ENCODE results near the gene HGS. TPM values are rescaled to one million over a fixed set of nuclear protein-coding genes. Genes with fewer than 3 reads are reported as not detected.

HGS gene
- total and polyA plus RNA-seq, 2 of the 13 experiments (the other 11 are each of a cell fraction or from before 2014, with no cell fraction given): 73.3 to 78.1 TPM

DNA sequence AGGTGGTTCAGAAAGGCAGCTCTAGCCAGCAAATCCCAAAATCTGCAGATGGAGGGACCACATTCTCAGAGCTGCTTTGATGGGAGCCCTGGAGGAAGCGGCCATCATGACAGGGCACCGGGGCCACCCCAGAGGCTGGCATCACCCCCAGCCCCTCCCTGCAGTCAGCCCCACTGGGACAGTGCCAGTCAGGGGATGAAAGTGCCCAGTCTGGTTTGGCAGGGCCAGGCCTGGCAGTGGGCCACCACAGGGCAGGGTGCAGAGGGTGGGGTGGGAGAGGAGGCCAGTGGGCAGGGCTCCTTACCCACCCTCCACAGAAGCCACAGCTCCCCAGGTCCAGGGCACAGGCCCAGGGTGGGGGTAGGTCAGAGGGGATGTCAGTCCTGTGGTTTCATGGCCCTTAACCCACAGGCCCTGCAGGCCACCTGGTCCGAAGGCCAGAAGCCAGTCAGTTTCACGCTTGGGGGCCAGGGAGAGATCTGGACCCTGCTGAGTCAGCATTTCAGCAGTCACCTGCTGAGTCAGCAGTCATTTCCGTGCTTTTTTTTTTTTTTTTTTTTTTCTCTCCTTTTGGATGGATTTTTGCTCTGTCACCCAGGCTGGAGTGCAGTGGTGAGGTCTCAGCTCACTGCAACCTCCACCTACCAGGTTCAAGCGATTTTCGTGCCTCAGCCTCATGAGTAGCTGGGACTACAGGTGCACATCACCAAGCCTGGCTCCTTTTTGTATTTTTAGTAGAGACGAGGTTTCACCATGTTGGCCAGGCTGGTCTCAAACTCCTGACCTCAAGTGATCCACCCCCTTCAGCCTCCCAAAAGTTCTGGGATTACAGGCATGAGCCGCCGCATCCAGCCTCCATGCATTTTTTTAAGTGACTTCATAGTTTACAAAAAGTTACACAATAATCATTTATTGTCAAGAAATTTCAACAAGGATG, 38.6 kb downstream of the HGS start (continued):
- TF ChIP-seq MAFG (CRISPR knock-in tag; IDR thresholded peaks at IDR 0.05) (peak; percentile 98), ZNF160 (CRISPR knock-in tag; IDR thresholded peaks at IDR 0.05) (peak; percentile 48; the same call in 1 of the 2 replicates), GABPB1 (CRISPR knock-in tag; IDR thresholded peaks at IDR 0.05) (peak; percentile 11; the same call in 1 of the 2 replicates), ARNTL (CRISPR knock-in tag; IDR thresholded peaks at IDR 0.05) (no peak), SCMH1 (CRISPR knock-in tag; IDR thresholded peaks at IDR 0.05; ENCODE audit: borderline replicate concordance) (no peak), SRY (CRISPR knock-in tag; IDR thresholded peaks at IDR 0.05) (no peak), CREB1 (IDR thresholded peaks at IDR 0.05) (no peak), CREB1 (CRISPR knock-in tag; IDR thresholded peaks at IDR 0.05) (no peak), NFATC3 (CRISPR knock-in tag; IDR thresholded peaks at IDR 0.05) (0 out of 2 replicates have a peak, but pooled peaks have one; percentile 35), GPN1 (CRISPR knock-in tag; IDR thresholded peaks at IDR 0.05; ENCODE audit: borderline replicate concordance) (no peak), CEBPB (IDR thresholded peaks at IDR 0.05; ENCODE audit: borderline replicate concordance, low read depth, low read length) (0 out of 2 replicates have a peak, but pooled peaks have one; percentile 28), DNMT3B (CRISPR knock-in tag; conservative IDR thresholded peaks at IDR 0.05) (no peak), ATF7-NPFF (CRISPR knock-in tag; IDR thresholded peaks at IDR 0.05; ENCODE audit: low read depth) (peak; percentile 28; the same call in 1 of the 2 replicates), LCORL (IDR thresholded peaks at IDR 0.05) (no peak), LCORL (CRISPR knock-in tag; IDR thresholded peaks at IDR 0.05) (no peak)
- TF ChIP-seq, protein P1, sequence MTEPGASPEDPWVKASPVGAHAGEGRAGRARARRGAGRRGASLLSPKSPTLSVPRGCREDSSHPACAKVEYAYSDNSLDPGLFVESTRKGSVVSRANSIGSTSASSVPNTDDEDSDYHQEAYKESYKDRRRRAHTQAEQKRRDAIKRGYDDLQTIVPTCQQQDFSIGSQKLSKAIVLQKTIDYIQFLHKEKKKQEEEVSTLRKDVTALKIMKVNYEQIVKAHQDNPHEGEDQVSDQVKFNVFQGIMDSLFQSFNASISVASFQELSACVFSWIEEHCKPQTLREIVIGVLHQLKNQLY (CRISPR knock-in tag; IDR thresholded peaks at IDR 0.05): no peak
- TF ChIP-seq, protein P2, sequence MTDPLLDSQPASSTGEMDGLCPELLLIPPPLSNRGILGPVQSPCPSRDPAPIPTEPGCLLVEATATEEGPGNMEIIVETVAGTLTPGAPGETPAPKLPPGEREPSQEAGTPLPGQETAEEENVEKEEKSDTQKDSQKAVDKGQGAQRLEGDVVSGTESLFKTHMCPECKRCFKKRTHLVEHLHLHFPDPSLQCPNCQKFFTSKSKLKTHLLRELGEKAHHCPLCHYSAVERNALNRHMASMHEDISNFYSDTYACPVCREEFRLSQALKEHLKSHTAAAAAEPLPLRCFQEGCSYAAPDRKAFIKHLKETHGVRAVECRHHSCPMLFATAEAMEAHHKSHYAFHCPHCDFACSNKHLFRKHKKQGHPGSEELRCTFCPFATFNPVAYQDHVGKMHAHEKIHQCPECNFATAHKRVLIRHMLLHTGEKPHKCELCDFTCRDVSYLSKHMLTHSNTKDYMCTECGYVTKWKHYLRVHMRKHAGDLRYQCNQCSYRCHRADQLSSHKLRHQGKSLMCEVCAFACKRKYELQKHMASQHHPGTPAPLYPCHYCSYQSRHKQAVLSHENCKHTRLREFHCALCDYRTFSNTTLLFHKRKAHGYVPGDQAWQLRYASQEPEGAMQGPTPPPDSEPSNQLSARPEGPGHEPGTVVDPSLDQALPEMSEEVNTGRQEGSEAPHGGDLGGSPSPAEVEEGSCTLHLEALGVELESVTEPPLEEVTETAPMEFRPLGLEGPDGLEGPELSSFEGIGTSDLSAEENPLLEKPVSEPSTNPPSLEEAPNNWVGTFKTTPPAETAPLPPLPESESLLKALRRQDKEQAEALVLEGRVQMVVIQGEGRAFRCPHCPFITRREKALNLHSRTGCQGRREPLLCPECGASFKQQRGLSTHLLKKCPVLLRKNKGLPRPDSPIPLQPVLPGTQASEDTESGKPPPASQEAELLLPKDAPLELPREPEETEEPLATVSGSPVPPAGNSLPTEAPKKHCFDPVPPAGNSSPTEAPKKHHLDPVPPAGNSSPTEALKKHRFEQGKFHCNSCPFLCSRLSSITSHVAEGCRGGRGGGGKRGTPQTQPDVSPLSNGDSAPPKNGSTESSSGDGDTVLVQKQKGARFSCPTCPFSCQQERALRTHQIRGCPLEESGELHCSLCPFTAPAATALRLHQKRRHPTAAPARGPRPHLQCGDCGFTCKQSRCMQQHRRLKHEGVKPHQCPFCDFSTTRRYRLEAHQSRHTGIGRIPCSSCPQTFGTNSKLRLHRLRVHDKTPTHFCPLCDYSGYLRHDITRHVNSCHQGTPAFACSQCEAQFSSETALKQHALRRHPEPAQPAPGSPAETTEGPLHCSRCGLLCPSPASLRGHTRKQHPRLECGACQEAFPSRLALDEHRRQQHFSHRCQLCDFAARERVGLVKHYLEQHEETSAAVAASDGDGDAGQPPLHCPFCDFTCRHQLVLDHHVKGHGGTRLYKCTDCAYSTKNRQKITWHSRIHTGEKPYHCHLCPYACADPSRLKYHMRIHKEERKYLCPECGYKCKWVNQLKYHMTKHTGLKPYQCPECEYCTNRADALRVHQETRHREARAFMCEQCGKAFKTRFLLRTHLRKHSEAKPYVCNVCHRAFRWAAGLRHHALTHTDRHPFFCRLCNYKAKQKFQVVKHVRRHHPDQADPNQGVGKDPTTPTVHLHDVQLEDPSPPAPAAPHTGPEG (CRISPR knock-in tag; IDR thresholded peaks at IDR 0.05): 0 out of 2 replicates have a peak, but pooled peaks have one; percentile 19
- TF ChIP-seq, protein P3, sequence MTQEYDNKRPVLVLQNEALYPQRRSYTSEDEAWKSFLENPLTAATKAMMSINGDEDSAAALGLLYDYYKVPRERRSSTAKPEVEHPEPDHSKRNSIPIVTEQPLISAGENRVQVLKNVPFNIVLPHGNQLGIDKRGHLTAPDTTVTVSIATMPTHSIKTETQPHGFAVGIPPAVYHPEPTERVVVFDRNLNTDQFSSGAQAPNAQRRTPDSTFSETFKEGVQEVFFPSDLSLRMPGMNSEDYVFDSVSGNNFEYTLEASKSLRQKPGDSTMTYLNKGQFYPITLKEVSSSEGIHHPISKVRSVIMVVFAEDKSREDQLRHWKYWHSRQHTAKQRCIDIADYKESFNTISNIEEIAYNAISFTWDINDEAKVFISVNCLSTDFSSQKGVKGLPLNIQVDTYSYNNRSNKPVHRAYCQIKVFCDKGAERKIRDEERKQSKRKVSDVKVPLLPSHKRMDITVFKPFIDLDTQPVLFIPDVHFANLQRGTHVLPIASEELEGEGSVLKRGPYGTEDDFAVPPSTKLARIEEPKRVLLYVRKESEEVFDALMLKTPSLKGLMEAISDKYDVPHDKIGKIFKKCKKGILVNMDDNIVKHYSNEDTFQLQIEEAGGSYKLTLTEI (CRISPR knock-in tag; conservative IDR thresholded peaks at IDR 0.05): no peak
